NT2/D1 (cell line): ENCODE data around the gene CD9.

Experiments used
- DNase-seq: peaks from one replicate; pipeline ENCODE4 v3.0.0-alpha.2; 2011; ENCODE audit warnings: low read depth, low spot score
- H3K27me3 ChIP-seq: 2 replicates; pipeline ENCODE4 v1.6.0; 2011; ENCODE audit warnings: mild to moderate bottlenecking; ENCODE audit not compliant: insufficient read length, insufficient read depth
- H3K36me3 ChIP-seq: 2 replicates; pipeline ENCODE4 v1.6.1; 2011; ENCODE audit warnings: mild to moderate bottlenecking, low read length, mixed read lengths; ENCODE audit not compliant: insufficient read depth, insufficient read length
- H3K4me1 ChIP-seq: 2 replicates; pipeline ENCODE4 v1.5.1; 2011; ENCODE audit not compliant: insufficient read depth, insufficient read length
- H3K4me3 ChIP-seq: 2 replicates; pipeline ENCODE4 v1.5.1; 2011; ENCODE audit warnings: low read depth; ENCODE audit not compliant: insufficient read length
- H3K9ac ChIP-seq: 2 replicates; pipeline ENCODE4 v1.6.0; 2011; ENCODE audit warnings: low read depth; ENCODE audit not compliant: insufficient read length
- H3K9me3 ChIP-seq: 2 replicates; pipeline ENCODE4 v1.5.1; 2011; ENCODE audit warnings: mild to moderate bottlenecking, low read length; ENCODE audit not compliant: insufficient read depth
- SUZ12 ChIP-seq: IDR thresholded peaks from 2 replicates; pipeline ENCODE4 v1.6.1; 2011; ENCODE audit not compliant: insufficient read length, insufficient read depth; ENCODE audit errors: extremely low read depth
- YY1 ChIP-seq: IDR thresholded peaks from 2 replicates; pipeline ENCODE4 v1.6.1; 2011; ENCODE audit not compliant: insufficient read length, insufficient read depth
- ZNF274 ChIP-seq: IDR thresholded peaks from 2 replicates; pipeline ENCODE4 v1.6.1; 2011; ENCODE audit warnings: mild to moderate bottlenecking, low read depth, low read length

The CD9 gene

DNA sequence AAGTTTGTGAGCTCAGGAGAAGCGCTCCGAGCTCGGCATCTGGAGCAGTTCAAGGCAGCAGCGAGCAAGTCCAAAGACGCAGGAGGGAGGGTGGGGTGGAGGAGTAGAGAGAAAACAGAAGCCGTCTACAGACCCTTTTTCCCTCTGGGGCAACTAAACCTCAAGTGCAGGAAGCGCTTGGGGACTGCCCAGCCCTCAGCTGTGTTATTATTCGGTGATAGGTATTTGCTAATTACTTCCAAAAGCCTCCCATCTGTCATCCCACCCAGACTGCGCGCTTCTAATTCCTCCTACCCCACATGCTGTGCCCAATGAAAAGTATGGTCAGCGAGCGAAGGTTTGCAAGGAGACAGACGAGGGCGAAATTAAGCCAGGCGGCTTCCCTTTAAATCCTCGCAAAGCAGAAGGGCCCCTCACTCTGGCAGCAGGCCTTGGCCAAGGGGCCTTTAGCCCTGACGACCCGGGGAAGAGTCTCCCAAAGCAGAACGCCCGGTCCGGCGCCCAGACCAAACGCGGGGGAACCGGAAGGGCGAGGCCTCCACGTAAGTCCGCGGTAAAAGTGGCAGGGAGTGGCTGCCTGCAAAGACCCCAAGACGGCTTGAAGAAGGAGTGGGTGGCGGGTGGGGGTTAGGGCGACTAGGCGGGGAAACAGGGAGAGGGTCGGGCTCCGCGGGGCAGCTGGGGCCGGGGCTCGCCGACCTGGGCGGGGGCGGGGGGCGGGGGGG is 507 bp upstream of the CD9 start:
- Histone ChIP-seq H3K4me1 (peaks cover 42% of the 10 kb centered on the region), H3K27me3 (peaks cover 6% of the 10 kb centered on the region), H3K4me3 (peak overlapping the region; percentile 53), H3K36me3 (peaks cover 29% of the 10 kb centered on the region), H3K9ac (peak overlapping the region; percentile 84), H3K9me3 (no peaks in the 10 kb centered on the region)
- peak; percentile 87 for DNase-seq
- no peak for TF ChIP-seq SUZ12
- TF ChIP-seq YY1, result no peak
- TF ChIP-seq ZNF274, result no peak

GRCh38 chr12:6201213-6201608 is 1.0 kb downstream of the CD9 start:
- Histone ChIP-seq H3K27me3 (peaks cover 6% of the 10 kb centered on the region), H3K4me3 (peak overlapping the region; percentile 96), H3K36me3 (peaks cover 37% of the 10 kb centered on the region), H3K9ac (peak overlapping the region; percentile 98), H3K9me3 (no peaks in the 10 kb centered on the region), H3K4me1 (peaks cover 48% of the 10 kb centered on the region)
- no peak for DNase-seq
- TF ChIP-seq YY1 (no peak), SUZ12 (no peak), ZNF274 (no peak)

- Histone ChIP-seq H3K27me3 (peaks cover 6% of the 10 kb centered on the region), H3K9ac (peak overlapping the region; percentile 98), H3K4me3 (peak overlapping the region; percentile 96), H3K36me3 (peaks cover 43% of the 10 kb centered on the region), H3K9me3 (no peaks in the 10 kb centered on the region), H3K4me1 (peaks cover 51% of the 10 kb centered on the region)
- DNase-seq, result no peak
- TF ChIP-seq YY1 (no peak), SUZ12 (no peak), ZNF274 (no peak)
Measured at GRCh38 chr12:6201826-6202225, 1.6 kb downstream of the CD9 start.

DNA sequence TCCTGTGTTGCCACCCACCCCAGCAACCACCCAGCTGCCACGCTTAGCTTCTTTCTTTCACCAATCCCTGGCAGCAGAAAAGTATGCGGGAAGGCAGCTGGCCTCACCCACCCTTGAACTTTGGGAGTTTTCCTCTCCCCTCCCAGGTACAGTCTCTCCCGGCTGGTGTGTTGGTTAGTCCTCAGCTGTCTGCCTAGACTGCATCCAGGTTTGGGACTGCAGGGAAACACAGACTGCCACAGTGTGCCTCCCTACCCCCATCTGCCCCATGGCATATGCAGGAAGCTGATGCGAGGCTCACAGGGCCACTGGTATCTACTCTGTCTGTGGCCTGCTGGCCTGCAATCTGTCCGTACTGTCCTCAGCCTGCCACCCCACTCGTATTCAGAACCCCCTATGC is 2.1 kb downstream of the CD9 start:
- H3K9ac ChIP-seq, result peak overlapping the region; percentile 98
- TF ChIP-seq ZNF274 (no peak), SUZ12 (no peak), YY1 (no peak)
- no peak for DNase-seq

DNA sequence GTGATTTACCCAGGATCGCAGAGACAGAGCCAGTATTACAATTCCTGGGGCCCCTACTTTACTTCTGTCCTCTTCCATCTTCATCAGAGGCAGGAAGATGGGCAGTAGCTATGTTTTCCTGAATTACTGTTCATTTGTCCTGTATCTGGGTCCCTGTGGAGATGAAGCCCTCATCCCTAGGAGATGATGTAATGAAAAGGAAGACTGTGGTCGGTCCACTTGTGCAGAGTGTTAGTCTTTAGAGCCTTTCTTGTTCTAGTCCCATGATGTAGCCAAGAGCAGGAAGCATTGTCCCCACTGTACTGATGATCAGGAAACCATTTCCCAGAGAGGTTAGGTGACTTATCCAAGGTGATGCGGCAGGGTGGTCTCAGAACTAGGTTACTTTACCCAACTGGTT is 2.6 kb downstream of the CD9 start:
- Histone ChIP-seq H3K4me1 (peaks cover 58% of the 10 kb centered on the region), H3K27me3 (peaks cover 6% of the 10 kb centered on the region), H3K4me3 (no peak overlapping the region), H3K9me3 (no peaks in the 10 kb centered on the region), H3K9ac (peak overlapping the region; percentile 98), H3K36me3 (peaks cover 52% of the 10 kb centered on the region)
- TF ChIP-seq ZNF274 (no peak), YY1 (no peak), SUZ12 (no peak)
- DNase-seq, result no peak

More for the DNA sequence above, 2.1 kb downstream of the CD9 start:
- peaks cover 48% of the 10 kb centered on the region for H3K36me3 ChIP-seq
- H3K4me3 ChIP-seq, result peak overlapping the region; percentile 96
- peaks cover 55% of the 10 kb centered on the region for H3K4me1 ChIP-seq
- no peaks in the 10 kb centered on the region for H3K9me3 ChIP-seq
- H3K27me3 ChIP-seq, result peaks cover 6% of the 10 kb centered on the region

DNA sequence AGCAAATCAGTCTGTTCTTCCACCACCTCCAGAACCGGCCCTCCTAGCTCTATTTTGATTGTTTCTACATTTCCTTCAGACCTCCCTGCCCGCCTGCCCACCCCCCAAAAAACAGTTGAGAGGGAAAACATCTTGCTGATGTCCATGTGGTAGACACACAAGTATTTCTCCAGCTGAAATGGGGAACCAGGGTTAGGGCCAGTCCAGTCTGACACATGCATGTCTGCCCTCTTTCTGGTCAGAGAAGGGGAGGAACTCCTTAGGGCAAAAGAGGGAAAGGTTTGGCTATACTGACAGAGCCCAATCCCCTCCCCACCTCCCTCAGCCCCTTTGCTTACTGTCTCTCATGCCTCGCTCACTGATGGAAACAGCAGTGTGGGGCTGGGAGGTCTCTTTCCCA is 3.4 kb downstream of the CD9 start:
- peaks cover 51% of the 10 kb centered on the region for H3K4me1 ChIP-seq
- TF ChIP-seq SUZ12 (no peak), YY1 (no peak)
- H3K9me3 ChIP-seq, result no peaks in the 10 kb centered on the region
- peaks cover 3% of the 10 kb centered on the region for H3K27me3 ChIP-seq
- H3K9ac ChIP-seq, result peak overlapping the region; percentile 34
- H3K36me3 ChIP-seq, result peaks cover 57% of the 10 kb centered on the region
- no peak overlapping the region for H3K4me3 ChIP-seq
- DNase-seq, result no peak

GRCh38 chr12:6204533-6205143 is 4.4 kb downstream of the CD9 start:
- peaks cover 66% of the 10 kb centered on the region for H3K36me3 ChIP-seq
- no peak overlapping the region for H3K4me3 ChIP-seq
- no peak for DNase-seq
- TF ChIP-seq YY1 (peak; percentile 46), SUZ12 (no peak)
- peaks cover 51% of the 10 kb centered on the region for H3K4me1 ChIP-seq
- no peaks in the 10 kb centered on the region for H3K9me3 ChIP-seq
- no peaks in the 10 kb centered on the region for H3K27me3 ChIP-seq
- H3K9ac ChIP-seq, result peak overlapping the region; percentile 53
